Ectodermal cell (in vitro differentiated cells): ENCODE measurements around the gene TTK. TPM values are rescaled to one million over a fixed set of nuclear protein-coding genes. Genes with fewer than 3 reads are reported as not detected.

Source experiments
- H3K27ac ChIP-seq: 2 replicates; pipeline ENCODE4 v1.7.0; 2013; ENCODE audit warnings: mild to moderate bottlenecking, low read depth, low read length; ENCODE audit not compliant: insufficient read depth, poor library complexity, severe bottlenecking
- H3K27me3 ChIP-seq: 2 replicates; pipeline ENCODE4 v1.7.0; 2013; ENCODE audit warnings: mild to moderate bottlenecking, low read length; ENCODE audit not compliant: insufficient read depth, control insufficient read depth, poor library complexity, severe bottlenecking
- H3K36me3 ChIP-seq: one replicate; pipeline ENCODE4 v1.7.0; 2013; ENCODE audit warnings: low read length; ENCODE audit not compliant: control insufficient read depth, insufficient read depth
- H3K4me1 ChIP-seq: one replicate; pipeline ENCODE4 v1.7.0; 2013; ENCODE audit warnings: low read length; ENCODE audit not compliant: control insufficient read depth, insufficient read depth
- H3K4me3 ChIP-seq: 2 replicates; pipeline ENCODE4 v1.7.0; 2013; ENCODE audit warnings: low read depth, low read length, control low read depth; ENCODE audit not compliant: insufficient read depth
- H3K9me3 ChIP-seq: 2 replicates; pipeline ENCODE4 v1.7.0; 2013; ENCODE audit warnings: mild to moderate bottlenecking, low read length, moderate library complexity; ENCODE audit not compliant: control insufficient read depth
- WGBS, 2 experiments: methylation state at CpG; one replicate each; pipeline ENCODE4 v1.1.7; 2013; ENCODE audit warnings: missing lambda C conversion rate in 2 of 2; 5-methylcytosine and 5-hydroxymethylcytosine counted together
- polyA plus RNA-seq, 4 experiments: library from polyadenylated mRNA; stranded (reverse); fragments of 50-300 nt; gene quantifications; one replicate each; pipeline ENCODE4 v1.2.3, GENCODE V29; 2013

Gene TTK
- polyA plus RNA-seq (2013, experiment 1 of 4), result 52.6 TPM
- polyA plus RNA-seq (2013, experiment 2 of 4), result 46.9 TPM
- polyA plus RNA-seq (2013, experiment 3 of 4), result 51.1 TPM
- 49.2 TPM for polyA plus RNA-seq (2013, experiment 4 of 4)

- H3K4me1 ChIP-seq, result peaks cover 4% of the 10 kb centered on the region
- peak within 1 kb of the TSS; percentile 78 for H3K27ac ChIP-seq
- H3K27me3 ChIP-seq, result no peaks in the 10 kb centered on the region
- no peaks in the 10 kb centered on the region for H3K9me3 ChIP-seq
- H3K4me3 ChIP-seq, result peak within 1 kb of the TSS; percentile 85
- H3K36me3 ChIP-seq, result no peaks in the 10 kb centered on the region
- WGBS, 2 experiments, result 1% methylated on average over 56 of the region's 56 CpGs
Measured at GRCh38 chr6:80004173-80005072, at the start of gene TTK. Gene TTK (plus strand): TSS chr6:80004649. CDS start chr6:80005844, 1,195 bp downstream.

GRCh38 chr6:79954849-79955248 lies 49.6 kb upstream of the TTK start:
- H3K36me3 ChIP-seq, result no peaks in the 10 kb centered on the region
- H3K4me3 ChIP-seq, result no peak overlapping the region
- no peaks in the 10 kb centered on the region for H3K27me3 ChIP-seq
- H3K9me3 ChIP-seq, result no peaks in the 10 kb centered on the region
- no peak overlapping the region for H3K27ac ChIP-seq
- no peaks in the 10 kb centered on the region for H3K4me1 ChIP-seq

GRCh38 chr6:79964607-79965081 lies 39.8 kb upstream of the TTK start:
- Histone ChIP-seq H3K4me3 (no peak overlapping the region), H3K27me3 (no peaks in the 10 kb centered on the region), H3K36me3 (no peaks in the 10 kb centered on the region), H3K27ac (no peak overlapping the region), H3K9me3 (no peaks in the 10 kb centered on the region), H3K4me1 (no peaks in the 10 kb centered on the region)
- WGBS, 2 experiments, result 82 to 89% methylated on average over 3 of the region's 3 CpGs

DNA sequence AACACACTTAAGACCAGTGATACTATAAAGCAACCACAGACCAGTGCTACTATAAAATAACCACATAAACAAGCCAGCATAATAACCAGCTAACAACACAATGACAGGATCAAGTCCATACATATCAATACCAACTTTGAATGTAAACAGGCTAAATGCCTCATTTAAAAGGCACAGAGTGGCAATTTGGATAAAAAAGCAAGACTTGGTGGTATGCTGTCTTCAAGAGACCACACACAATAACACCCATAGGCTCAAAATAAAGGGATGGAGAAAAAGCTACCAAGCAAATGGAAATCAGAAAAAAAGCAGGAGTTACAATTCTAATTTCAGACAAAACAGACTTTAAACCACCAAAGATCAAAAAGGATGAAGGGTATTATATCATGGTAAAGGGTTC lies 37.3 kb upstream of the TTK start:
- H3K9me3 ChIP-seq, result no peaks in the 10 kb centered on the region
- no peak overlapping the region for H3K27ac ChIP-seq
- H3K27me3 ChIP-seq, result no peaks in the 10 kb centered on the region
- H3K4me1 ChIP-seq, result no peaks in the 10 kb centered on the region
- H3K36me3 ChIP-seq, result no peaks in the 10 kb centered on the region
- no peak overlapping the region for H3K4me3 ChIP-seq

- 84 to 90% methylated on average over 5 of the region's 5 CpGs for WGBS, 2 experiments
- Histone ChIP-seq H3K27ac (no peak overlapping the region), H3K36me3 (no peaks in the 10 kb centered on the region), H3K27me3 (no peaks in the 10 kb centered on the region), H3K4me1 (no peaks in the 10 kb centered on the region), H3K4me3 (no peak overlapping the region), H3K9me3 (no peaks in the 10 kb centered on the region)
Measured at GRCh38 chr6:79969784-79970183, 34.7 kb upstream of the TTK start.

- no peaks in the 10 kb centered on the region for H3K9me3 ChIP-seq
- no peaks in the 10 kb centered on the region for H3K36me3 ChIP-seq
- H3K27me3 ChIP-seq, result no peaks in the 10 kb centered on the region
- no peak overlapping the region for H3K27ac ChIP-seq
- H3K4me1 ChIP-seq, result no peaks in the 10 kb centered on the region
- H3K4me3 ChIP-seq, result no peak overlapping the region
Measured at GRCh38 chr6:79971193-79971592, 33.3 kb upstream of the TTK start.

GRCh38 chr6:79981652-79982051 lies 22.8 kb upstream of the TTK start:
- Histone ChIP-seq H3K27me3 (no peaks in the 10 kb centered on the region), H3K4me1 (no peaks in the 10 kb centered on the region), H3K27ac (no peak overlapping the region), H3K4me3 (no peak overlapping the region), H3K36me3 (no peaks in the 10 kb centered on the region), H3K9me3 (no peaks in the 10 kb centered on the region)
- 95 to 100% methylated on average over 4 of the region's 4 CpGs for WGBS, 2 experiments

DNA sequence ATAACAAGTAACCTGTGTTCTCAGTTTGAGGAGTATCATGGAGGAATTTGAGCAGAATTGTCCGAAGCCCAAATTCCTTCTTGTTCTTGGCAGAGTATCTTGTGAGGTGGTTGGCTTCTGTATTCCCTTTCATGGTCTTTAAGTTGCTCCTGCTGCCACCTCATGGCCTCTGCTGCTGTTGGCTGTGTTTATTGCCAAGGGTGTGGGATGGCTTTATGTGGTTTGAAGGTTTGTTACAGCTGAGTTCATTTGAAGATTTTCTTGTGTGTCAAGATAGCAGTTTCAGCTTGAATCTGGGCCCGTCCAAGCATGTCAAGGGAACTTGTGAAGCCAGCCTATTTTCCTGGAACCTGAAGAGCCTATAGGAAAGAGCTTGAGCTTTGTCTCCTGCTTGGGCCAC lies 20.2 kb upstream of the TTK start:
- no peaks in the 10 kb centered on the region for H3K27me3 ChIP-seq
- H3K27ac ChIP-seq, result no peak overlapping the region
- no peak overlapping the region for H3K4me3 ChIP-seq
- no peaks in the 10 kb centered on the region for H3K4me1 ChIP-seq
- 80 to 91% methylated on average over 2 of the region's 2 CpGs for WGBS, 2 experiments
- no peaks in the 10 kb centered on the region for H3K9me3 ChIP-seq
- H3K36me3 ChIP-seq, result no peaks in the 10 kb centered on the region

- no peak overlapping the region for H3K4me3 ChIP-seq
- no peaks in the 10 kb centered on the region for H3K27me3 ChIP-seq
- H3K4me1 ChIP-seq, result no peaks in the 10 kb centered on the region
- H3K36me3 ChIP-seq, result no peaks in the 10 kb centered on the region
- H3K27ac ChIP-seq, result no peak overlapping the region
- H3K9me3 ChIP-seq, result no peaks in the 10 kb centered on the region
Measured at GRCh38 chr6:79985128-79985527, 19.3 kb upstream of the TTK start.

- Histone ChIP-seq H3K27me3 (no peaks in the 10 kb centered on the region), H3K9me3 (no peaks in the 10 kb centered on the region), H3K36me3 (no peaks in the 10 kb centered on the region), H3K4me3 (no peak overlapping the region), H3K4me1 (no peaks in the 10 kb centered on the region), H3K27ac (no peak overlapping the region)
- WGBS, 2 experiments, result 89 to 100% methylated on average over 1 of the region's 1 CpG
Measured at GRCh38 chr6:79989641-79990040, 14.8 kb upstream of the TTK start.
